GM23338 (cell line): ENCODE results near the gene CFH. TPM values are rescaled to one million over a fixed set of nuclear protein-coding genes. Genes with fewer than 3 reads are reported as not detected.

Experiments
- ATAC-seq: fragments of 200-7000 bp; cut with Tn5 transposase; 3 replicates; pipeline ENCODE4 v1.9.1; 2020
- DNase-seq: peaks from one replicate; pipeline ENCODE4 v3.0.0-alpha.2; 2015; ENCODE audit warnings: low spot score
- H2AFZ ChIP-seq: fragments of 200-600 bp; sonication (generic); 2 replicates; pipeline ENCODE4 v1.8.0; 2016; ENCODE audit warnings: antibody characterized with exemption, mild to moderate bottlenecking, moderate library complexity
- H3F3A ChIP-seq: fragments of 200-600 bp; sonication (generic); replicated peaks from 2 replicates; pipeline ENCODE4 v1.8.0; 2017; ENCODE audit warnings: antibody characterized with exemption, mixed run types, low read depth
- H3K27ac ChIP-seq: fragments of 200-600 bp; sonication (generic); 2 replicates; pipeline ENCODE4 v1.6.1; 2016; ENCODE audit warnings: low read depth
- H3K27me3 ChIP-seq: fragments of 200-600 bp; sonication (generic); 2 replicates; pipeline ENCODE4 v1.8.0; 2016; ENCODE audit warnings: mild to moderate bottlenecking, mixed run types, moderate library complexity; ENCODE audit not compliant: insufficient read depth
- H3K36me3 ChIP-seq: fragments of 200-600 bp; sonication (generic); 2 replicates; pipeline ENCODE4 v1.8.0; 2016; ENCODE audit warnings: mild to moderate bottlenecking; ENCODE audit not compliant: insufficient read depth
- H3K4me1 ChIP-seq: fragments of 200-600 bp; sonication (generic); 2 replicates; pipeline ENCODE4 v1.8.0; 2016; ENCODE audit warnings: mild to moderate bottlenecking, moderate library complexity; ENCODE audit not compliant: insufficient read depth
- H3K4me2 ChIP-seq: fragments of 200-600 bp; sonication (generic); 2 replicates; pipeline ENCODE4 v1.7.1; 2017; ENCODE audit warnings: mixed run types
- H3K4me3 ChIP-seq: fragments of 200-600 bp; sonication (generic); 2 replicates; pipeline ENCODE4 v1.6.1; 2016; ENCODE audit warnings: mixed run types
- H3K79me2 ChIP-seq: fragments of 200-600 bp; sonication (generic); replicated peaks from 2 replicates; pipeline ENCODE4 v1.8.0; 2017; ENCODE audit warnings: mild to moderate bottlenecking; ENCODE audit not compliant: insufficient read depth
- H3K9me2 ChIP-seq: fragments of 200-600 bp; sonication (generic); 2 replicates; pipeline ENCODE4 v1.8.0; 2017; ENCODE audit not compliant: insufficient read depth
- H4K20me1 ChIP-seq: fragments of 200-600 bp; sonication (generic); replicated peaks from 2 replicates; pipeline ENCODE4 v1.8.0; 2017; ENCODE audit warnings: mild to moderate bottlenecking; ENCODE audit not compliant: insufficient read depth
- H3K27ac Mint-ChIP-seq: 2 replicates; pipeline ENCODE4 v1.8.0; 2020; ENCODE audit warnings: inconsistent platforms, mild to moderate bottlenecking, moderate library complexity, mixed read lengths
- H3K27me3 Mint-ChIP-seq: 3 replicates; pipeline ENCODE4 v1.8.0; 2022; ENCODE audit warnings: low read depth, mild to moderate bottlenecking, moderate library complexity, mixed read lengths, inconsistent platforms; ENCODE audit not compliant: insufficient read depth, poor library complexity
- H3K36me3 Mint-ChIP-seq: 3 replicates; pipeline ENCODE4 v1.8.0; 2021; ENCODE audit warnings: low read depth, mild to moderate bottlenecking, inconsistent platforms, moderate library complexity, mixed read lengths
- H3K4me1 Mint-ChIP-seq: 3 replicates; pipeline ENCODE4 v1.8.0; 2020; ENCODE audit warnings: mild to moderate bottlenecking, inconsistent platforms, mixed read lengths
- H3K4me3 Mint-ChIP-seq: 3 replicates; pipeline ENCODE4 v1.8.0; 2021; ENCODE audit warnings: moderate library complexity, mild to moderate bottlenecking, inconsistent platforms, mixed read lengths
- H3K9me3 Mint-ChIP-seq: 3 replicates; pipeline ENCODE4 v1.8.0; 2020; ENCODE audit warnings: moderate library complexity, mild to moderate bottlenecking, inconsistent platforms, mixed read lengths
- CREB1 ChIP-seq: fragments of 250-450 bp; sonication (Bioruptor Pico); IDR thresholded peaks from 2 replicates; pipeline ENCODE4 v1.5.0; 2020; ENCODE audit warnings: low read depth, mild to moderate bottlenecking, moderate library complexity
- EZH2 ChIP-seq: fragments of 200-600 bp; sonication (generic); IDR thresholded peaks from one replicate; pipeline ENCODE4 v1.8.0; 2017; ENCODE audit warnings: antibody characterized with exemption, mild to moderate bottlenecking, low read depth; ENCODE audit not compliant: unreplicated experiment
- EZH2phosphoT487 ChIP-seq: fragments of 200-600 bp; sonication (generic); IDR thresholded peaks from one replicate; pipeline ENCODE4 v1.8.1; 2018; ENCODE audit warnings: antibody characterized with exemption; ENCODE audit not compliant: unreplicated experiment
- JUNB ChIP-seq: IDR thresholded peaks from one replicate; pipeline ENCODE4 v1.6.1; 2016; ENCODE audit warnings: antibody characterized with exemption; ENCODE audit not compliant: unreplicated experiment
- NANOG ChIP-seq: IDR thresholded peaks from 2 replicates; pipeline ENCODE4 v1.6.1; 2016; ENCODE audit warnings: antibody characterized with exemption, borderline replicate concordance
- POLR2AphosphoS5 ChIP-seq: IDR thresholded peaks from 2 replicates; pipeline ENCODE4 v1.6.1; 2016; ENCODE audit warnings: antibody characterized with exemption, low read depth
- STAT1 ChIP-seq: IDR thresholded peaks from one replicate; pipeline ENCODE4 v1.6.1; 2016; ENCODE audit warnings: antibody characterized with exemption; ENCODE audit not compliant: unreplicated experiment
- ZNF114 ChIP-seq: fragments of 250-450 bp; sonication (Bioruptor Pico); IDR thresholded peaks from 2 replicates; pipeline ENCODE4 v1.5.0; 2020; ENCODE audit warnings: mild to moderate bottlenecking, moderate library complexity
- ZNF331 ChIP-seq: fragments of 250-450 bp; sonication (Bioruptor Pico); IDR thresholded peaks from 2 replicates; pipeline ENCODE4 v1.5.0; 2020; ENCODE audit warnings: low read depth, mild to moderate bottlenecking, moderate library complexity
- polyA plus RNA-seq: library from polyadenylated mRNA; unstranded; fragments of >200 nt; fragmentation: Nextera tagmentation; extraction: Ambion mirVana; gene quantifications from 2 replicates; pipeline ENCODE4 v1.2.1, GENCODE V29; 2016
- total RNA-seq: library from RNA; depleted of rRNA; stranded (reverse); fragments of >200 nt; shearing (Covaris generic); gene quantifications from 2 replicates; pipeline ENCODE4 v1.2.3, GENCODE V29; 2014
- TF ChIP-seq, protein P1 (sequence below), 2 experiments: fragments of 200-600 bp in 1 of 2; sonication (generic) in 1 of 2; conservative IDR thresholded peaks; 2 replicates each; pipeline versions ENCODE4 v1.5.1 to v1.6.1; 2016 to 2017; ENCODE audit warnings: antibody characterized with exemption in 2 of 2, low read depth in 2 of 2, mild to moderate bottlenecking in 2 of 2, moderate library complexity in 1 of 2
- TF ChIP-seq, protein P2 (sequence below): fragments of 250-450 bp; sonication (Bioruptor Pico); IDR thresholded peaks from 2 replicates; pipeline ENCODE4 v1.5.0; 2020; ENCODE audit warnings: mild to moderate bottlenecking, moderate library complexity
- TF ChIP-seq, protein P3 (sequence below): IDR thresholded peaks from one replicate; pipeline ENCODE4 v1.6.1; 2018; ENCODE audit warnings: antibody characterized with exemption; ENCODE audit not compliant: unreplicated experiment
- TF ChIP-seq, protein P4 (sequence below): IDR thresholded peaks from 2 replicates; pipeline ENCODE4 v1.6.1; 2016; ENCODE audit warnings: antibody characterized with exemption

Gene CFH
- total and polyA plus RNA-seq, 2 experiments from 2014 or later, result not detected

DNA sequence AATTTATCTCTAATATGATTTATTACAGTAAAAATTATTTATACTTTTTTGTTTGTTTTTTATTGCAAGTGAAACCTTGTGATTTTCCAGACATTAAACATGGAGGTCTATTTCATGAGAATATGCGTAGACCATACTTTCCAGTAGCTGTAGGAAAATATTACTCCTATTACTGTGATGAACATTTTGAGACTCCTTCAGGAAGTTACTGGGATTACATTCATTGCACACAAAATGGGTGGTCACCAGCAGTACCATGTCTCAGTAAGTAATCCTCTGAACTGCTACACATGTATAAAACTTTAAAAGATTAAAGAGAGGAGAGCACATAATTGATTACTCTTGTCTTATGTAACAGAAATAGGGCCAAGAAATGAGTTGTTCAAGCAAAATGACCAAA is 127.2 kb downstream of the CFH start:
- DNase-seq (no peak), ATAC-seq (no peak)
- Histone ChIP-seq H3K27ac (no peak overlapping the region), H3K27me3 (no peaks in the 10 kb centered on the region), H3K4me1 (no peaks in the 10 kb centered on the region), H2AFZ (no peak overlapping the region), H3K4me2 (no peak overlapping the region), H3F3A (no peaks in the 10 kb centered on the region), H3K4me3 (no peak overlapping the region), H4K20me1 (no peaks in the 10 kb centered on the region), H3K36me3 (no peaks in the 10 kb centered on the region), H3K79me2 (no peaks in the 10 kb centered on the region), H3K9me2 (no peaks in the 10 kb centered on the region)
- H3K9me3 Mint-ChIP-seq, result peaks cover 5% of the 10 kb centered on the region; the same call in 1 of the 3 replicates
- TF ChIP-seq EZH2 (no peak), ZNF331 (CRISPR knock-in tag) (no peak), POLR2AphosphoS5 (no peak), JUNB (no peak), ZNF114 (no peak), NANOG (no peak), CREB1 (no peak), EZH2phosphoT487 (no peak), STAT1 (no peak)
- TF ChIP-seq, protein P1, sequence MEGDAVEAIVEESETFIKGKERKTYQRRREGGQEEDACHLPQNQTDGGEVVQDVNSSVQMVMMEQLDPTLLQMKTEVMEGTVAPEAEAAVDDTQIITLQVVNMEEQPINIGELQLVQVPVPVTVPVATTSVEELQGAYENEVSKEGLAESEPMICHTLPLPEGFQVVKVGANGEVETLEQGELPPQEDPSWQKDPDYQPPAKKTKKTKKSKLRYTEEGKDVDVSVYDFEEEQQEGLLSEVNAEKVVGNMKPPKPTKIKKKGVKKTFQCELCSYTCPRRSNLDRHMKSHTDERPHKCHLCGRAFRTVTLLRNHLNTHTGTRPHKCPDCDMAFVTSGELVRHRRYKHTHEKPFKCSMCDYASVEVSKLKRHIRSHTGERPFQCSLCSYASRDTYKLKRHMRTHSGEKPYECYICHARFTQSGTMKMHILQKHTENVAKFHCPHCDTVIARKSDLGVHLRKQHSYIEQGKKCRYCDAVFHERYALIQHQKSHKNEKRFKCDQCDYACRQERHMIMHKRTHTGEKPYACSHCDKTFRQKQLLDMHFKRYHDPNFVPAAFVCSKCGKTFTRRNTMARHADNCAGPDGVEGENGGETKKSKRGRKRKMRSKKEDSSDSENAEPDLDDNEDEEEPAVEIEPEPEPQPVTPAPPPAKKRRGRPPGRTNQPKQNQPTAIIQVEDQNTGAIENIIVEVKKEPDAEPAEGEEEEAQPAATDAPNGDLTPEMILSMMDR (conservative IDR thresholded peaks at IDR 0.05; ENCODE audit: low read depth in 2 of 2), result no peak
- TF ChIP-seq, protein P2, sequence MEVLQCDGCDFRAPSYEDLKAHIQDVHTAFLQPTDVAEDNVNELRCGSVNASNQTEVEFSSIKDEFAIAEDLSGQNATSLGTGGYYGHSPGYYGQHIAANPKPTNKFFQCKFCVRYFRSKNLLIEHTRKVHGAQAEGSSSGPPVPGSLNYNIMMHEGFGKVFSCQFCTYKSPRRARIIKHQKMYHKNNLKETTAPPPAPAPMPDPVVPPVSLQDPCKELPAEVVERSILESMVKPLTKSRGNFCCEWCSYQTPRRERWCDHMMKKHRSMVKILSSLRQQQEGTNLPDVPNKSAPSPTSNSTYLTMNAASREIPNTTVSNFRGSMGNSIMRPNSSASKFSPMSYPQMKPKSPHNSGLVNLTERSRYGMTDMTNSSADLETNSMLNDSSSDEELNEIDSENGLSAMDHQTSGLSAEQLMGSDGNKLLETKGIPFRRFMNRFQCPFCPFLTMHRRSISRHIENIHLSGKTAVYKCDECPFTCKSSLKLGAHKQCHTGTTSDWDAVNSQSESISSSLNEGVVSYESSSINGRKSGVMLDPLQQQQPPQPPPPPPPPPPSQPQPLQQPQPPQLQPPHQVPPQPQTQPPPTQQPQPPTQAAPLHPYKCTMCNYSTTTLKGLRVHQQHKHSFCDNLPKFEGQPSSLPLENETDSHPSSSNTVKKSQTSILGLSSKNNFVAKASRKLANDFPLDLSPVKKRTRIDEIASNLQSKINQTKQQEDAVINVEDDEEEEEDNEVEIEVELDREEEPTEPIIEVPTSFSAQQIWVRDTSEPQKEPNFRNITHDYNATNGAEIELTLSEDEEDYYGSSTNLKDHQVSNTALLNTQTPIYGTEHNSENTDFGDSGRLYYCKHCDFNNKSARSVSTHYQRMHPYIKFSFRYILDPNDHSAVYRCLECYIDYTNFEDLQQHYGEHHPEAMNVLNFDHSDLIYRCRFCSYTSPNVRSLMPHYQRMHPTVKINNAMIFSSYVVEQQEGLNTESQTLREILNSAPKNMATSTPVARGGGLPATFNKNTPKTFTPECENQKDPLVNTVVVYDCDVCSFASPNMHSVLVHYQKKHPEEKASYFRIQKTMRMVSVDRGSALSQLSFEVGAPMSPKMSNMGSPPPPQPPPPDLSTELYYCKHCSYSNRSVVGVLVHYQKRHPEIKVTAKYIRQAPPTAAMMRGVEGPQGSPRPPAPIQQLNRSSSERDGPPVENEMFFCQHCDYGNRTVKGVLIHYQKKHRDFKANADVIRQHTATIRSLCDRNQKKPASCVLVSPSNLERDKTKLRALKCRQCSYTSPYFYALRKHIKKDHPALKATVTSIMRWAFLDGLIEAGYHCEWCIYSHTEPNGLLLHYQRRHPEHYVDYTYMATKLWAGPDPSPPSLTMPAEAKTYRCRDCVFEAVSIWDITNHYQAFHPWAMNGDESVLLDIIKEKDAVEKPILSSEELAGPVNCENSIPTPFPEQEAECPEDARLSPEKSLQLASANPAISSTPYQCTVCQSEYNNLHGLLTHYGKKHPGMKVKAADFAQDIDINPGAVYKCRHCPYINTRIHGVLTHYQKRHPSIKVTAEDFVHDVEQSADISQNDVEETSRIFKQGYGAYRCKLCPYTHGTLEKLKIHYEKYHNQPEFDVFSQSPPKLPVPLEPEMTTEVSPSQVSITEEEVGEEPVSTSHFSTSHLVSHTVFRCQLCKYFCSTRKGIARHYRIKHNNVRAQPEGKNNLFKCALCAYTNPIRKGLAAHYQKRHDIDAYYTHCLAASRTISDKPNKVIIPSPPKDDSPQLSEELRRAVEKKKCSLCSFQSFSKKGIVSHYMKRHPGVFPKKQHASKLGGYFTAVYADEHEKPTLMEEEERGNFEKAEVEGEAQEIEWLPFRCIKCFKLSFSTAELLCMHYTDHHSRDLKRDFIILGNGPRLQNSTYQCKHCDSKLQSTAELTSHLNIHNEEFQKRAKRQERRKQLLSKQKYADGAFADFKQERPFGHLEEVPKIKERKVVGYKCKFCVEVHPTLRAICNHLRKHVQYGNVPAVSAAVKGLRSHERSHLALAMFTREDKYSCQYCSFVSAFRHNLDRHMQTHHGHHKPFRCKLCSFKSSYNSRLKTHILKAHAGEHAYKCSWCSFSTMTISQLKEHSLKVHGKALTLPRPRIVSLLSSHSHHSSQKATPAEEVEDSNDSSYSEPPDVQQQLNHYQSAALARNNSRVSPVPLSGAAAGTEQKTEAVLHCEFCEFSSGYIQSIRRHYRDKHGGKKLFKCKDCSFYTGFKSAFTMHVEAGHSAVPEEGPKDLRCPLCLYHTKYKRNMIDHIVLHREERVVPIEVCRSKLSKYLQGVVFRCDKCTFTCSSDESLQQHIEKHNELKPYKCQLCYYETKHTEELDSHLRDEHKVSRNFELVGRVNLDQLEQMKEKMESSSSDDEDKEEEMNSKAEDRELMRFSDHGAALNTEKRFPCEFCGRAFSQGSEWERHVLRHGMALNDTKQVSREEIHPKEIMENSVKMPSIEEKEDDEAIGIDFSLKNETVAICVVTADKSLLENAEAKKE, result no peak
- TF ChIP-seq, protein P3, sequence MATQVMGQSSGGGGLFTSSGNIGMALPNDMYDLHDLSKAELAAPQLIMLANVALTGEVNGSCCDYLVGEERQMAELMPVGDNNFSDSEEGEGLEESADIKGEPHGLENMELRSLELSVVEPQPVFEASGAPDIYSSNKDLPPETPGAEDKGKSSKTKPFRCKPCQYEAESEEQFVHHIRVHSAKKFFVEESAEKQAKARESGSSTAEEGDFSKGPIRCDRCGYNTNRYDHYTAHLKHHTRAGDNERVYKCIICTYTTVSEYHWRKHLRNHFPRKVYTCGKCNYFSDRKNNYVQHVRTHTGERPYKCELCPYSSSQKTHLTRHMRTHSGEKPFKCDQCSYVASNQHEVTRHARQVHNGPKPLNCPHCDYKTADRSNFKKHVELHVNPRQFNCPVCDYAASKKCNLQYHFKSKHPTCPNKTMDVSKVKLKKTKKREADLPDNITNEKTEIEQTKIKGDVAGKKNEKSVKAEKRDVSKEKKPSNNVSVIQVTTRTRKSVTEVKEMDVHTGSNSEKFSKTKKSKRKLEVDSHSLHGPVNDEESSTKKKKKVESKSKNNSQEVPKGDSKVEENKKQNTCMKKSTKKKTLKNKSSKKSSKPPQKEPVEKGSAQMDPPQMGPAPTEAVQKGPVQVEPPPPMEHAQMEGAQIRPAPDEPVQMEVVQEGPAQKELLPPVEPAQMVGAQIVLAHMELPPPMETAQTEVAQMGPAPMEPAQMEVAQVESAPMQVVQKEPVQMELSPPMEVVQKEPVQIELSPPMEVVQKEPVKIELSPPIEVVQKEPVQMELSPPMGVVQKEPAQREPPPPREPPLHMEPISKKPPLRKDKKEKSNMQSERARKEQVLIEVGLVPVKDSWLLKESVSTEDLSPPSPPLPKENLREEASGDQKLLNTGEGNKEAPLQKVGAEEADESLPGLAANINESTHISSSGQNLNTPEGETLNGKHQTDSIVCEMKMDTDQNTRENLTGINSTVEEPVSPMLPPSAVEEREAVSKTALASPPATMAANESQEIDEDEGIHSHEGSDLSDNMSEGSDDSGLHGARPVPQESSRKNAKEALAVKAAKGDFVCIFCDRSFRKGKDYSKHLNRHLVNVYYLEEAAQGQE, result no peak
- TF ChIP-seq, protein P4, sequence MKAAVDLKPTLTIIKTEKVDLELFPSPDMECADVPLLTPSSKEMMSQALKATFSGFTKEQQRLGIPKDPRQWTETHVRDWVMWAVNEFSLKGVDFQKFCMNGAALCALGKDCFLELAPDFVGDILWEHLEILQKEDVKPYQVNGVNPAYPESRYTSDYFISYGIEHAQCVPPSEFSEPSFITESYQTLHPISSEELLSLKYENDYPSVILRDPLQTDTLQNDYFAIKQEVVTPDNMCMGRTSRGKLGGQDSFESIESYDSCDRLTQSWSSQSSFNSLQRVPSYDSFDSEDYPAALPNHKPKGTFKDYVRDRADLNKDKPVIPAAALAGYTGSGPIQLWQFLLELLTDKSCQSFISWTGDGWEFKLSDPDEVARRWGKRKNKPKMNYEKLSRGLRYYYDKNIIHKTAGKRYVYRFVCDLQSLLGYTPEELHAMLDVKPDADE, result no peak
- H3K4me1 Mint-ChIP-seq, result no peaks in the 10 kb centered on the region
- no peaks in the 10 kb centered on the region for H3K36me3 Mint-ChIP-seq
- no peak overlapping the region for H3K27ac Mint-ChIP-seq
- H3K27me3 Mint-ChIP-seq, result no peaks in the 10 kb centered on the region
- H3K4me3 Mint-ChIP-seq, result no peak overlapping the region
